Activated CD4-positive, alpha-beta T cell treated with anti-CD3 and anti-CD28 coated beads, Interleukin-2, Interleukin-6, amounts not matched to agents 100 ng/mL and 50 ng/mL, durations not matched to agents 16 hours and 8 hours (primary cell): Measurements from ENCODE around the gene OXSR1.
"Not testable (repeated sequence)": the region's sequence is repeated elsewhere in the genome, so short reads cannot be mapped to it uniquely, and the experiment has no call there.

ENCODE experiments used
- DNase-seq: peaks from one replicate; pipeline ENCODE4 v3.0.0-alpha.2; 2020

The OXSR1 gene

DNA sequence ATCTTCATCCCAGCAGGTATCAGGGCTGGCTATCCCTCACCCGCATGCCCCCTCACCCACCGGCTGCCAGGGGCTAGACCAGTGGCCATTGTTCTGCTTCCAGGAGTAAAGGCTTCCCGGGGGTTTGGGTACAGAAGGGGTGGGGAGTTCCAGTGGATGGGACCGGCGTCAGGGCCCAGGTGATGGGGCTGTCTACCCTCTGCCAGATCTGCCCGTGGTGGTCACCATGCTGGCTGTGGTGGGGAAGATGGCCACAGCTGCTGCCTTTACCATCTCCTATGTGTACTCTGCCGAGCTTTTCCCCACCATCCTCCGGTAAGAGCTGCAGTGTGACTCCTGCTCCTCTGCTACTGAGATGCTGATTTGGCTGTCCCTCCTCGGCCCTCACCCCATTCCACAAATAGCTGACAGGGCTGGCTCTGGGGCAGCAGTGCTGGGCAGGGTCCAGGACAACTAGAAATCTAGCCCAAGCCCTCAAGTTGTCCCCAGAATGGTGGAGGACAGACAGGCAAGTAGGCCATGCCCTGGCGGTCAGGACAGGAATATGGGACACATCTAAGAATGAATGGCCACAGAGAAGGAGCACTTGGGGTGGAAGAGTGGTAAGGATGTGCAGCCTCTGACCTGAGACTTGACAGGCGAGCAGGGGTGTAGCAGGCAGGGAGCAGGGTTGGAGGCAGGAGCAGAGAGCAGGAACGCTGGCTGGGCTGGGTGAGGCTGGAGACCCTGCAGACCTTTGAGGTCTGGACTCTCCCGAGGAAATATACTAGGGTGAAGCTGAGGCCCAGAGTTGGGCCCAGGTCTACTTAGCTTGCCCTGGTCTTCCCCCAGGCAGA is 111.0 kb downstream of the OXSR1 start:
- DNase-seq, result no peak

GRCh38 chr3:38276917-38277630 is 111.7 kb downstream of the OXSR1 start:
- no peak for DNase-seq

DNA sequence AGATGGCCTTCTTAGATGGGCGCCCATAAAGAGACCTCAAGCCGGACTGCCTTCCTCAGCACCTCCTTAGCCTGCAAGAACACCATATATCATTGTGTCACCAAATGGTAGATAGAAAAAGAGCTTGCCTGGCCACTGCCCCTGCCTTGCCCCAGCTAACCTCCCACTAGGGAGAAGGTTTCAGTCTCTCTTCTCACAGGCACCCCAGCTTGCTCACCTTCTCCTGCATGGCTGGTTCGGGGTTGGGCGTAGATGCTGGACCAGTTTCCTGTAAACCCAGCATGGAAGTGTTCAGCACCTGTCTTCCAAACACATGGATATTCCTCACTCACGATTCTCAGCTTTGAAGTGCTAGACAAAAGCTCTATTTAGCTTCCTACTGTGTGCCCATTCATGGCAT is 113.5 kb downstream of the OXSR1 start:
- no peak for DNase-seq

- DNase-seq, result no peak
Measured at GRCh38 chr3:38281895-38282686, 116.8 kb downstream of the OXSR1 start, which contains the start of gene SLC22A14. Gene SLC22A14 (plus strand): TSS chr3:38282294. CDS start chr3:38306027, 23,733 bp downstream.

- DNase-seq, result no peak
Measured at GRCh38 chr3:38283810-38284755, 118.7 kb downstream of the OXSR1 start.

DNA sequence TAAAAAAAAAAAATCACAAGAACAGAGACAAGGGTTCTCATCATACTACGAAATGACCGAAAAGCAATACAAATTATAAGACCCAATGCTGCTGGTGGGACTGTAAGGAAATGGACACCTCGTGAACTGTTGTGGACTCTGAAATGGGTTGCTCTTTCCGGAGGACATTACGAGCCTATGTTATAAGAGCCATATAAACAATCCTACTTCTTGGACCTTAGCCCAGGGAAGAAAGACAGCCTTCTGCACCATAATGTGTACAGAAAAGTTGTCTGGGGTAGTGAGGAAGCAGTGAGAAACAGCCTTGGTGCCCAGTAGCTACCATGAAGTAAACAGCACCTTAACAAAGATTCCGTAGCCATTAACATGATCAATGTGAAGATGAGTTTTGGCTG is 119.4 kb downstream of the OXSR1 start:
- DNase-seq, result no peak

- DNase-seq, result not testable (repeated sequence)
Measured at GRCh38 chr3:38289286-38290217, 124.2 kb downstream of the OXSR1 start.

DNA sequence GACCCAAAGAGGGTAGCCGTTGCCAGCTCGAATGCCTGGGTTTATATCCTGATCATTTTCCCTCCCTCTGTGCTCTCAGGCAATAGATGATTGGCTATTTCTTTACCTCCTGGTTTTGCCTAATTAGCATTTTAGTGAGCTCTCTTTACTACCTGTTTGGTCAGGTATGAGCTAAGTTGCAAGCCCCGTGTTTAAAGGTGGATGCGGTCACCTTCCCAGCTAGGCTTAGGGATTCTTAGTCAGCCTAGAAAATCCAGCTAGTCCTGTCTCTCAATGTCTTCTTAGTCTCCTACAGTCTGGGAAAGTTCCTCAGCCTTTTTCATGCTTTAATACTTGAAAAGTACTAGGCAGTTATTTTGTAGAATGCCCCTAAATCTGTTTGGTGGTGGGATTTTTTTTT is 131.7 kb downstream of the OXSR1 start:
- DNase-seq, result not testable (repeated sequence)

DNA sequence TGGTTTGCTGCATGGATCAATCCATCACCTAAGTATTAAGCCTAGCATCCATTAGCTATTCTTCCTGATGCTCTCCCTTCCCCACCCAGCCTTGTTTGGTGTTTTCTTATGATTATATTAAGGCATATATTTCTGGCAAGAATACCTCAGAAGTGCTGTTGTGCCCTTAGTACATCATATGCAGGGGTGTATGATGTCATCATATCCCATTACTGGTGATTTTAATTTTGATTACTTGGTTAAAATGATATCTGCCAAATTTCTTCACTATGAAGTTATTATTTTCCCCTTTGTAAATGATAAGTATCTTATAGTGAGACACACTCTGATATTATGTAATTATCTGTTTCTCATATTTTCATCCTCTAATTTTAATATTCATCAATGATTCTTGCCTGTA is 132.2 kb downstream of the OXSR1 start:
- no peak for DNase-seq

GRCh38 chr3:38297947-38298711 is 132.8 kb downstream of the OXSR1 start:
- no peak for DNase-seq
